ENCODE measurements around the gene EVI2B.
"Not testable (repeated sequence)": the region's sequence is repeated elsewhere in the genome, so short reads cannot be mapped to it uniquely, and the experiment has no call there.

The EVI2B gene

DNA sequence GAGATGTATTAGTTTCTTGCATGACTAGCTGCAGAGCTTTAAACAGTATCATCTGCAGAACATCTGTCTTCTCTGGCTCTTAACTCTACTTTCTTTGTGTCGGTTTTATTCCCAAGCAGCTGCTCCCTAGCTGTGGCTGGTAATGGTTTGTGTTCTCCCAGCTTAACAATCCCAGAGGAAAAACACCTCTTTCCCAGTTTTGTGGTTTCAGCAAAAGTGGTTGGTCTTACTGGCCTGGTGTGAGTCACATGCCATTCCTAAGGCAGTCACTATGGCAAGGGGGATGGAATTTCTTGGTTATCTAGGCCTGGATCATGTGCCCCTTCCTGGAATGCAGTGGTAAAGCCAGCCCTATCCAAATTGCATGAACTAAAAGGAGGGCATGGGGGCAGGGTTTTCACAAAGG is 44.3 kb downstream of the EVI2B start:
- DNase-seq (ENCODE audit: low read depth): peak; percentile 97

DNA sequence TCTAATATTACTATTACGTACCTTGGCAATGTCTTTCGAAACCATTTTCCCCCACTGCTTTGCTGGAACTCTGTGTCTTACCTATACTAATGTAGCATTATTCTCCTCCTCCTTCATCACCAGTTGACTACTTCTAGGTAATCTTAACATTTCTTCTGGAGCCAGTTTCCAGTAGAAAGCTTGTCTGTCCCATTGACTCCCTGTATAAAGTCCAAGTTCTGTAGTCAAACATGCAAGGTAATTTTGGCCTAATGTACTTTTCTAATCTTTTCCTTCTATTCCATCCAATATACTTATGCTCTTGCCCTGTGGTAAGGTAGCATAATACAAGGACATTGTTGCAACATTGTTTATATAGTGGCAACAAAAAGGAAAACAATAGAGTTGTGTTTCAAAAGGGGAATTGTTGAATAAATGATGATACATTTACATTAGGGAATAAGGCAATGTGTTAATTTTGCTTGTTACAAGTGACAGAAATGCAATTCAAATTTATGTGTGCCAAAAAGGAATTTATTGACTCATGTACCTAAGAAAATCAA is 44.7 kb downstream of the EVI2B start:
- DNase-seq (ENCODE audit: low read depth): no peak

DNA sequence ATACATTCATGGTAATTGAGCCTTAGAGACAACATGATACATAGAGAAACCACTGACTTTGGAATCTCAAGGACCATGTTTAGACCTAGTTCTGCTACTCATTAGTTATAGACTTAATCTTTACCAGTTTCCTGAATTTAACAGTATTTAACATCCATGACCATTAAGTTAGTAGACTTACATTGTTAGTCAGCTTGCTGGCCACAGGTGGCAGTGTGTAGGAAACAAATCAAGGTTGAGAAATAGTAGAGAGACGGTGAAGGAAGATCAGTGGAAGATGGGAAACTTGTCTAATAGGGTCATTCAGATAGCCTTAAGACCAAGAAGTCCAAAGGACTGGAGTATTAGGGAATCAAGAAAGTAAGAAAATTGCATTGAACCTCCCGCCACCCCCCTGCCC is 47.8 kb downstream of the EVI2B start:
- no peak for DNase-seq (ENCODE audit: low read depth)

DNA sequence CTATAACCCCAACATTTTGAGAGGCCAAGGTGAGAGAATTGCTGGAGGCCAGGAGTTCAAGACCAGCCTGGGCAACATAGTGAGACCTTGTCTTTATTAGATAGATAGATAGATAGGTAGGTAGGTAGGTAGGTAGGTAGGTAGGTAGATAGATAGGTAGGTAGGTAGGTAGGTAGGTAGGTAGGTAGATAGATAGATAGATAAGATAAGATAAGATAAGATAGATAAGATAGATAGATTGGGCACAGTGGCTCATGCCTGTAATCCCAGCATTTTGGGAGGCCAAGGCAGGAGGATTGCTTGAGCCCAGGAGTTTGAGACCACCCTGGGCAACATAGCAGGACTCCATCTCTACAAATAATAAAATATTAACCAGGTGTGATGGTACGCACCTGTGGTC is 50.9 kb downstream of the EVI2B start:
- not testable (repeated sequence) for DNase-seq (ENCODE audit: low read depth)

DNA sequence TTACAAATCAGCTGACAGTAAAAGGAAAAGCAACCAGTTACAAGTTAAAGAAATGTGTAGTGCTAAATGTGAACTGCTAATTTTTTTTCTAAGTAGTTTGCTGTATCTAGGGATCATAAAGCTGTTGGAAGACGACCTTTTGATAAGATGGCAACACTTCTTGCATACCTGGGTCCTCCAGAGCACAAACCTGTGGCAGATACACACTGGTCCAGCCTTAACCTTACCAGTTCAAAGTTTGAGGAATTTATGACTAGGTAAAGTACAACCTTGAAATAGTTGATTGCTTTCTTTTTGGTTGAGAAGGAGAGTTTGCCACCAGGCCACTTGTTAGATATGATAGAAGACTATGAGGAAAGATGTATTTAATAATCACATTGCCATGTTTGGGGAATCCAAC is 52.3 kb downstream of the EVI2B start:
- DNase-seq (ENCODE audit: low read depth): no peak

DNA sequence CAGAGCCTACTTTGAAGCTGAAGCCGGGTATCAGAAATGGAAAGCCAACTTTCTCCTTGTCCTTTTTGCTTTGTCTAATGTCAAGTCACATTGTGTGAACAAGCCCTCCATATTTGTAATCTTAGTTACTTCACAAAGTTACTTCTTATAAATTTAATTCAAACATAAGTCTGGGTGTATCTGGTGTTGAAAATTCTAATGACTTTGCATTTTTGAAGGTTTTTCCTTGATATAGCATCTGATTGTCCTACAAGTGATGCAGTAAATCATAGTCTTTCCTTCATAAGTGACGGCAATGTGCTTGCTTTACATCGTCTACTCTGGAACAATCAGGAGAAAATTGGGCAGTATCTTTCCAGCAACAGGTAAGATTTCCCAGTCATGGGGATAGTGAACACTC is 53.7 kb downstream of the EVI2B start:
- no peak for DNase-seq (ENCODE audit: low read depth)

DNA sequence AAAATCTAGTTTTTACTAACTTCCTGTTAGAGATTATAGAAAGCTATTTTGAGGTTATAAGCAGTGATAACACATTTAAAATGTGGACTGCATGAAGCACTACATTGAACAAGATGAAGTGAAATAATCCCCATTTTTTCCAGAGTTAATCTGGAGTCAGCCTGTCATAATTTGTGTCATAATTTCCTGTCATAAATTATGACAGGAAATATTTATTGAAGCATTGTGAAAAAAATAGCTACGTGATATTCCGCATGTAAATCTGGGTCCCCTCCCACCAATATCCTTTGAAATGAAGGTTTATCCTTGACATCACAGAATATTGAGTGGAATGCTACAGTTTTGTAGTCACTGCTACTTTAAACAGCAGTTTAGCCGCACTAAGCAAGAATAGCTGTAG is 56.9 kb downstream of the EVI2B start:
- DNase-seq (ENCODE audit: low read depth): no peak

DNA sequence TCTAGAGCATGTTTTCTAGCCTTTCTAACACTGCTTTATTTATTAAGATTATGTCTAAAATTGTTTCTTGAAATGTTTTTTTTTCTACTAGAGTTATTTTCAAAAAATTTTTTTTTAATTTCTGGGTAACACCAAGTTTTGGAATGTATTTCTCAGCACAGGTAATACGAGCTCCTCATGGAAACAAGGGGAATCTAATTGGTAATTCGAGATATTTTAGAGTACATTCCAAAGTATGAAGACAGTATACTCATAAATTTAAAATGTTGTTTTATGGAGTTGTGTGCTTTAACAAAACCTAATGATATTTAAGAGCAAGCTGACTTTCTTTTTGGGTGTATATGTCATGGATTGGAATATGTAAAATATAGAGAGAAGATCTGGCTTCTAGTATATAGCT is 59.2 kb downstream of the EVI2B start:
- DNase-seq (ENCODE audit: low read depth): no peak
